Tibial nerve (tissue), 4 donors: Measurements from ENCODE around the gene ARHGAP21. TPM values are rescaled to one million over a fixed set of nuclear protein-coding genes. Genes with fewer than 3 reads are reported as not detected.
"Not testable (repeated sequence)": the region's sequence is repeated elsewhere in the genome, so short reads cannot be mapped to it uniquely, and the experiment has no call there.

Experiments
- DNase-seq, 2 donors: peaks; one replicate each; pipeline ENCODE4 v3.0.0-alpha.2; 2019; ENCODE audit warnings: low spot score in 2 of 2
- H3K27ac ChIP-seq, 4 donors: fragments of 200-600 bp; sonication (generic) in 3 of 4; one replicate each; pipeline ENCODE4 v1.5.1; 2017 to 2019; ENCODE audit warnings: mild to moderate bottlenecking in 1 of 4
- H3K27me3 ChIP-seq, 2 donors: fragments of 200-600 bp; sonication (generic) in 1 of 2; one replicate each; pipeline versions ENCODE4 v1.5.1 to v1.6.0; 2017 to 2019
- H3K36me3 ChIP-seq, 3 donors: fragments of 200-600 bp; sonication (generic); one replicate each; pipeline ENCODE4 v1.5.1; 2018 to 2019
- H3K4me1 ChIP-seq, 4 donors: fragments of 200-600 bp; sonication (generic) in 3 of 4; one replicate each; pipeline ENCODE4 v1.5.1; 2017 to 2019
- H3K4me3 ChIP-seq, 4 donors: fragments of 200-600 bp; sonication (generic) in 3 of 4; one replicate each; pipeline ENCODE4 v1.5.1; 2017 to 2019; ENCODE audit warnings: mild to moderate bottlenecking in 1 of 4, moderate library complexity in 1 of 4
- H3K9me3 ChIP-seq, 4 donors: fragments of 200-600 bp; sonication (generic) in 3 of 4; one replicate each; pipeline ENCODE4 v1.5.1; 2017 to 2019
- EP300 ChIP-seq, 2 donors: sonication (generic); formaldehyde crosslinking; IDR thresholded peaks; one replicate each; pipeline ENCODE4 v1.6.1; 2017; ENCODE audit warnings: antibody characterized with exemption in 2 of 2, mild to moderate bottlenecking in 1 of 2
- POLR2A ChIP-seq, 2 donors: fragments of 450-650 bp; IDR thresholded peaks; one replicate each; pipeline ENCODE4 v1.6.1; 2017; ENCODE audit warnings: antibody characterized with exemption in 2 of 2, mild to moderate bottlenecking in 2 of 2, moderate library complexity in 2 of 2
- WGBS, 2 donors: methylation state at CpG; one replicate each; pipeline ENCODE4 v1.1.5; 2018; 5-methylcytosine and 5-hydroxymethylcytosine counted together
- total RNA-seq, 4 donors: library from RNA; depleted of rRNA; stranded (reverse); fragments of >200 nt; gene quantifications; one replicate each; pipeline ENCODE4 v1.1.0, GENCODE V29; 2016
- TF ChIP-seq, protein P1 (sequence below), 5 experiments: fragments of 200-600 bp in 3 of 5; fragments of 450-650 bp in 2 of 5; sonication (generic) in 3 of 5; IDR thresholded peaks; one replicate each; pipeline ENCODE4 v1.5.1; 2016 to 2019; ENCODE audit warnings: antibody characterized with exemption in 5 of 5, mild to moderate bottlenecking in 3 of 5, moderate library complexity in 2 of 5

Gene ARHGAP21
- total RNA-seq, 4 donors from 2014 or later: 56.7 to 116 (median 80.2) TPM

DNA sequence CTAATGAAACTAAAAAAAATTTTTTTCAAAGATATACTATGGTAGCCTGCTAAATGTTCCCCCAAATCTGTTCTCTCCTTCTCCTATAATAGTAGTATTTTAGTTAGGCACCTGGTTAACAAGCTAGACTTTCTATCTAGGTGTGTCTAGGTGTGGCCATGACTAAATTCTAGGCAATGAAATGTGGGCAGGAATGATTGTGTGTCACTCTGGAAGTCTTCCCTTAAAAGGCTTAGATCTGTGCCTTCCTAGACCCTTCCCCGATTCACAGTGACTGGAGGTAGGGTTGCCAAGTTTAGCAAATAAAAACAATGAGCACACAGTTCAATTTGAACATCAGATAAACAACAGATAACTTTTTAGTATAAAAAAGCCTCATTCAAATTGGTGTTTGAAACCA lies 8.3 kb upstream of the ARHGAP21 start:
- no peak for DNase-seq
- Histone ChIP-seq H3K36me3 (no peaks in the 10 kb centered on the region), H3K9me3 (no peaks in the 10 kb centered on the region), H3K4me3 (no peak overlapping the region), H3K27me3 (no peaks in the 10 kb centered on the region), H3K27ac (no peak overlapping the region), H3K4me1 (no peaks in the 10 kb centered on the region)
- WGBS, 2 donors: 85 to 89% methylated on average over 1 of the region's 1 CpG
- TF ChIP-seq POLR2A (IDR thresholded peaks at IDR 0.05) (no peak), EP300 (IDR thresholded peaks at IDR 0.05) (no peak)
- TF ChIP-seq, protein P1, sequence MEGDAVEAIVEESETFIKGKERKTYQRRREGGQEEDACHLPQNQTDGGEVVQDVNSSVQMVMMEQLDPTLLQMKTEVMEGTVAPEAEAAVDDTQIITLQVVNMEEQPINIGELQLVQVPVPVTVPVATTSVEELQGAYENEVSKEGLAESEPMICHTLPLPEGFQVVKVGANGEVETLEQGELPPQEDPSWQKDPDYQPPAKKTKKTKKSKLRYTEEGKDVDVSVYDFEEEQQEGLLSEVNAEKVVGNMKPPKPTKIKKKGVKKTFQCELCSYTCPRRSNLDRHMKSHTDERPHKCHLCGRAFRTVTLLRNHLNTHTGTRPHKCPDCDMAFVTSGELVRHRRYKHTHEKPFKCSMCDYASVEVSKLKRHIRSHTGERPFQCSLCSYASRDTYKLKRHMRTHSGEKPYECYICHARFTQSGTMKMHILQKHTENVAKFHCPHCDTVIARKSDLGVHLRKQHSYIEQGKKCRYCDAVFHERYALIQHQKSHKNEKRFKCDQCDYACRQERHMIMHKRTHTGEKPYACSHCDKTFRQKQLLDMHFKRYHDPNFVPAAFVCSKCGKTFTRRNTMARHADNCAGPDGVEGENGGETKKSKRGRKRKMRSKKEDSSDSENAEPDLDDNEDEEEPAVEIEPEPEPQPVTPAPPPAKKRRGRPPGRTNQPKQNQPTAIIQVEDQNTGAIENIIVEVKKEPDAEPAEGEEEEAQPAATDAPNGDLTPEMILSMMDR (IDR thresholded peaks at IDR 0.05): no peak

DNA sequence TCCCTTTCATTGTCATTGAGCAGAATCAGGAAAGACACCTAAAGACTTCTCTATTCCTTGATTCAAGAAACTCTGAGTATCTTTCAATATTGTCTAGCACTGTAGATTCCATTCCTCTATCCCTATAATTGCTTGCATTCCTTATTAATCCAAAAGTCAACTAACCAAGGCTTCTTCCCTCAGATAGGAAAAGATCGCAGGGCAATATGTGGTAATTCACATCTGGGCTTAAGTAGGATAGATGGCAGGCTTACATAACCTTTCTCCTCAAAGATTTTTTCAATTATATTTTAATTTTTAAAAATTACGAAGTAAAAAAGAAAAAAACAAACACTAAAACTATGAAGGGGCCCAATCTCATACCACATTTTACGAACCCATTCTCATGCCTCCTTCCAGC lies 7.1 kb upstream of the ARHGAP21 start:
- no peaks in the 10 kb centered on the region for H3K4me1 ChIP-seq
- no peak overlapping the region for H3K4me3 ChIP-seq
- TF ChIP-seq, protein P1 (IDR thresholded peaks at IDR 0.05): no peak
- TF ChIP-seq POLR2A (IDR thresholded peaks at IDR 0.05): no peak
- H3K9me3 ChIP-seq: no peaks in the 10 kb centered on the region
- 84 to 86% methylated on average over 3 of the region's 3 CpGs for WGBS, 2 donors
- H3K27ac ChIP-seq: no peak overlapping the region
- H3K27me3 ChIP-seq: no peaks in the 10 kb centered on the region
- H3K36me3 ChIP-seq: no peaks in the 10 kb centered on the region
- DNase-seq: no peak

GRCh38 chr10:24727786-24728185 lies 4.1 kb upstream of the ARHGAP21 start:
- H3K27ac ChIP-seq: no peak overlapping the region
- no peak for TF ChIP-seq EP300 (IDR thresholded peaks at IDR 0.05)
- no peak for TF ChIP-seq POLR2A (IDR thresholded peaks at IDR 0.05)
- TF ChIP-seq, protein P1 (IDR thresholded peaks at IDR 0.05): no peak
- H3K36me3 ChIP-seq: no peaks in the 10 kb centered on the region
- no peak overlapping the region for H3K4me3 ChIP-seq
- H3K9me3 ChIP-seq: no peaks in the 10 kb centered on the region
- 83 to 85% methylated on average over 9 of the region's 9 CpGs for WGBS, 2 donors
- DNase-seq: no peak
- H3K27me3 ChIP-seq: no peaks in the 10 kb centered on the region
- H3K4me1 ChIP-seq: peaks cover 0 to 8% (median 2%) of the 10 kb centered on the region in 4 donors

DNA sequence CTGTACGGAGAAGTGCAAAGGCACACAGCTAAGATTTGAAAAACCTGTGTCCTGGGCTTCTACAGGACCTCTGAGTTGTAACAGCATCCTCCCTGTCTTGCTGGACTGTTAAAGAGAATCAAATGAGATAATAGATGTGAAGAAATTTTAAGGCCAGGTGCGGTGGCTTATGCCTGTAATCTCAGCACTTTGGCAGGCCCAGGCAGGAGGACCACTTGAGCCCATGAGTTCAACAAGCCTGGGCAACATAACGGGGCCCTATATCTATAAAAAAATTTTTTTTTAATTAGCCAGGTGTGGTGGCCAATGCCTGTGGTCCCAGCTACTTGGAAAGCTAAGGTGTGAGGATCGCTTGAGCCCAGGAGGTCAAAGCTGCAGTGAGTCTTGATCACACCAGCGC lies 2.9 kb upstream of the ARHGAP21 start:
- Histone ChIP-seq H3K4me1 (peaks cover 0 to 15% (median 6%) of the 10 kb centered on the region in 4 donors), H3K27ac (no peak overlapping the region), H3K36me3 (no peaks in the 10 kb centered on the region), H3K4me3 (no peak overlapping the region), H3K9me3 (no peaks in the 10 kb centered on the region), H3K27me3 (no peaks in the 10 kb centered on the region)
- DNase-seq: no peak
- 95 to 97% methylated on average over 5 of the region's 5 CpGs for WGBS, 2 donors
- TF ChIP-seq, protein P1 (IDR thresholded peaks at IDR 0.05): no peak
- TF ChIP-seq POLR2A (IDR thresholded peaks at IDR 0.05): no peak
- TF ChIP-seq EP300 (IDR thresholded peaks at IDR 0.05): no peak

- 98 to 99% methylated on average over 5 of the region's 5 CpGs for WGBS, 2 donors
Observed at GRCh38 chr10:24726029-24726428, 2.3 kb upstream of the ARHGAP21 start.

More at GRCh38 chr10:24726029-24726428, 2.3 kb upstream of the ARHGAP21 start:
- H3K4me1 ChIP-seq: peaks cover 0 to 21% (median 11%) of the 10 kb centered on the region in 4 donors
- not testable (repeated sequence) for H3K27me3 ChIP-seq, DNase-seq, H3K9me3 ChIP-seq, H3K36me3 ChIP-seq, H3K4me3 ChIP-seq, H3K27ac ChIP-seq
